Neural cell (in vitro differentiated cells): ENCODE measurements around the gene SERTAD1. TPM values are rescaled to one million over a fixed set of nuclear protein-coding genes. Genes with fewer than 3 reads are reported as not detected.
A peak's percentile ranks its signal among the peaks of the same experiment; 100 is the strongest.

Experiments used
- H2AFZ ChIP-seq: fragments of 200-600, 300-800 bp; sonication (generic), shearing (Covaris generic); 2 replicates; pipeline ENCODE4 v1.6.0; 2014; ENCODE audit warnings: low read depth, mild to moderate bottlenecking, antibody characterized with exemption, low read length, moderate library complexity
- H3F3A ChIP-seq: fragments of 200-600 bp; shearing (Covaris generic); 2 replicates; pipeline ENCODE4 v1.6.1; 2016; ENCODE audit warnings: mild to moderate bottlenecking, moderate library complexity, mixed read lengths, antibody characterized with exemption, low read length; ENCODE audit not compliant: insufficient read depth, poor library complexity, severe bottlenecking
- H3K27ac ChIP-seq: fragments of 200-600, 300-800 bp; sonication (generic), shearing (Covaris generic); 2 replicates; pipeline ENCODE4 v1.5.1; 2014; ENCODE audit warnings: mild to moderate bottlenecking, low read length, moderate library complexity
- H3K27me3 ChIP-seq: fragments of 300-800, 200-600 bp; sonication (generic), shearing (Covaris generic); 2 replicates; pipeline ENCODE4 v1.6.0; 2014; ENCODE audit warnings: mild to moderate bottlenecking, low read depth, low read length, moderate library complexity; ENCODE audit not compliant: insufficient read depth
- H3K36me3 ChIP-seq: fragments of 300-800, 200-600 bp; sonication (generic), shearing (Covaris generic); 2 replicates; pipeline ENCODE4 v1.5.1; 2014; ENCODE audit warnings: mild to moderate bottlenecking, antibody characterized with exemption, low read length, moderate library complexity; ENCODE audit not compliant: insufficient read depth
- H3K4me2 ChIP-seq: fragments of 300-800, 200-600 bp; sonication (generic), shearing (Covaris generic); 2 replicates; pipeline ENCODE4 v1.6.0; 2014; ENCODE audit warnings: mild to moderate bottlenecking, low read length
- H3K4me3 ChIP-seq: fragments of 300-800, 200-600 bp; sonication (generic), shearing (Covaris generic); 2 replicates; pipeline ENCODE4 v1.5.1; 2014; ENCODE audit warnings: mild to moderate bottlenecking, low read length, moderate library complexity
- H3K79me2 ChIP-seq: fragments of 200-600 bp; shearing (Covaris generic); replicated peaks from 2 replicates; pipeline ENCODE4 v1.6.0; 2014; ENCODE audit warnings: mild to moderate bottlenecking, low read length, moderate library complexity; ENCODE audit not compliant: insufficient read depth
- H3K9ac ChIP-seq: fragments of 300-800, 200-600 bp; sonication (generic), shearing (Covaris generic); 2 replicates; pipeline ENCODE4 v1.6.1; 2016; ENCODE audit warnings: mild to moderate bottlenecking, low read length, mixed read lengths
- H3K9me2 ChIP-seq: fragments of 200-600 bp; shearing (Covaris generic); 2 replicates; pipeline ENCODE4 v1.6.1; 2016; ENCODE audit warnings: mild to moderate bottlenecking, low read length, mixed read lengths; ENCODE audit not compliant: insufficient read depth
- H3K9me3 ChIP-seq: fragments of 200-600, 300-800 bp; sonication (generic), shearing (Covaris generic); 2 replicates; pipeline ENCODE4 v1.6.1; 2016; ENCODE audit warnings: mild to moderate bottlenecking, mixed run types, low read length, moderate library complexity, mixed read lengths
- H4K20me1 ChIP-seq: fragments of 200-600 bp; shearing (Covaris generic); 2 replicates; pipeline ENCODE4 v1.6.1; 2016; ENCODE audit warnings: mild to moderate bottlenecking, mixed run types; ENCODE audit not compliant: insufficient read depth
- CTCF ChIP-seq: fragments of 450-650 bp; IDR thresholded peaks from 2 replicates; pipeline ENCODE4 v1.5.1; 2014; ENCODE audit warnings: antibody characterized with exemption, mild to moderate bottlenecking, moderate library complexity; ENCODE audit not compliant: poor library complexity, severe bottlenecking
- EP300 ChIP-seq: fragments of 450-650 bp; conservative IDR thresholded peaks from 2 replicates; pipeline ENCODE4 v1.6.1; 2014; ENCODE audit warnings: antibody characterized with exemption, mild to moderate bottlenecking, moderate library complexity; ENCODE audit not compliant: poor library complexity, severe bottlenecking
- EZH2 ChIP-seq: fragments of 200-600, 300-800 bp; shearing (Covaris generic), sonication (generic); IDR thresholded peaks from 2 replicates; pipeline ENCODE4 v1.6.1; 2014; ENCODE audit warnings: antibody characterized with exemption, low read length, borderline replicate concordance, mild to moderate bottlenecking; ENCODE audit not compliant: insufficient read depth, poor library complexity, severe bottlenecking
- MXI1 ChIP-seq: fragments of 450-650 bp; conservative IDR thresholded peaks from 2 replicates; pipeline ENCODE4 v1.6.1; 2014; ENCODE audit warnings: antibody characterized with exemption, mild to moderate bottlenecking; ENCODE audit not compliant: poor library complexity, severe bottlenecking
- POLR2AphosphoS5 ChIP-seq: IDR thresholded peaks from 2 replicates; pipeline ENCODE4 v1.6.1; 2012
- RAD21 ChIP-seq: fragments of 450-650 bp; conservative IDR thresholded peaks from 2 replicates; pipeline ENCODE4 v1.6.1; 2014; ENCODE audit warnings: antibody characterized with exemption, mild to moderate bottlenecking, moderate library complexity
- REST ChIP-seq: IDR thresholded peaks from 2 replicates; pipeline ENCODE4 v1.6.1; 2012; ENCODE audit warnings: borderline replicate concordance
- SMC3 ChIP-seq: fragments of 450-650 bp; conservative IDR thresholded peaks from 2 replicates; pipeline ENCODE4 v1.6.1; 2014; ENCODE audit warnings: antibody characterized with exemption, mild to moderate bottlenecking, moderate library complexity; ENCODE audit not compliant: poor library complexity
- TAF1 ChIP-seq: IDR thresholded peaks from 2 replicates; pipeline ENCODE4 v1.6.1; 2012; ENCODE audit warnings: low read depth
- polyA plus RNA-seq: library from polyadenylated mRNA; depleted of rRNA; stranded (reverse); fragments of >200 nt; gene quantifications from 2 replicates; pipeline ENCODE4 v1.2.3, GENCODE V29; 2014

SERTAD1 gene
- polyA plus RNA-seq, 1 donor from 2014 or later: 3.3 TPM

GRCh38 chr19:40469011-40469410 lies 43.2 kb upstream of the SERTAD1 start:
- Histone ChIP-seq H3K27ac (no peak overlapping the region), H3K4me3 (no peak overlapping the region), H2AFZ (no peak overlapping the region), H3F3A (no peaks in the 10 kb centered on the region), H4K20me1 (no peaks in the 10 kb centered on the region), H3K9me3 (no peaks in the 10 kb centered on the region), H3K9me2 (no peaks in the 10 kb centered on the region), H3K79me2 (no peaks in the 10 kb centered on the region), H3K27me3 (peaks cover 23% of the 10 kb centered on the region), H3K9ac (no peak overlapping the region), H3K36me3 (no peaks in the 10 kb centered on the region), H3K4me2 (no peak overlapping the region)
- no peak for TF ChIP-seq SMC3
- TF ChIP-seq EZH2: no peak
- TF ChIP-seq EP300: no peak
- TF ChIP-seq RAD21: no peak
- TF ChIP-seq POLR2AphosphoS5: no peak
- no peak for TF ChIP-seq CTCF
- TF ChIP-seq MXI1: no peak
- no peak for TF ChIP-seq REST
- no peak for TF ChIP-seq TAF1

GRCh38 chr19:40466985-40467734 lies 41.4 kb upstream of the SERTAD1 start, which contains the start of gene SPTBN4:
Gene SPTBN4, plus strand, starts transcription at chr19:40467001. Its CDS starts 5,621 bp downstream, at chr19:40472622.
- TF ChIP-seq SMC3 (no peak), POLR2AphosphoS5 (no peak), TAF1 (no peak), CTCF (no peak), MXI1 (no peak), REST (no peak), RAD21 (no peak), EP300 (no peak), EZH2 (no peak)
- peak within 1 kb of the TSS; percentile 9 for H3K4me2 ChIP-seq
- peak within 1 kb of the TSS; percentile 63 for H3K9ac ChIP-seq
- H3K27ac ChIP-seq: no peak within 1 kb of the TSS
- peak within 1 kb of the TSS; percentile 69 for H3K4me3 ChIP-seq
- H3K27me3 ChIP-seq: peaks cover 23% of the 10 kb centered on the region
- no peaks in the 10 kb centered on the region for H3K79me2 ChIP-seq
- H3K9me2 ChIP-seq: no peaks in the 10 kb centered on the region
- no peak within 1 kb of the TSS for H2AFZ ChIP-seq
- H3F3A ChIP-seq: no peaks in the 10 kb centered on the region
- H4K20me1 ChIP-seq: no peaks in the 10 kb centered on the region
- no peaks in the 10 kb centered on the region for H3K9me3 ChIP-seq
- H3K36me3 ChIP-seq: no peaks in the 10 kb centered on the region
